AG09319 (cell line): ENCODE measurements around the gene MAP4K1.
"Not testable (repeated sequence)": the region's sequence is repeated elsewhere in the genome, so short reads cannot be mapped to it uniquely, and the experiment has no call there.

Experiments
- DNase-seq: peaks from one replicate; pipeline ENCODE4 v3.0.0-alpha.2; 2010; ENCODE audit warnings: low read depth; ENCODE audit errors: extremely low read depth
- CTCF ChIP-seq: IDR thresholded peaks from 2 replicates; pipeline ENCODE4 v1.5.1; 2011; ENCODE audit warnings: low read depth, mild to moderate bottlenecking, inconsistent platforms, low read length, moderate library complexity

Gene MAP4K1

GRCh38 chr19:38615007-38615581, 2.7 kb downstream of the MAP4K1 start:
- no peak for DNase-seq
- no peak for TF ChIP-seq CTCF

GRCh38 chr19:38614289-38614688, 3.5 kb downstream of the MAP4K1 start:
- TF ChIP-seq CTCF: no peak

GRCh38 chr19:38606131-38606530, 11.6 kb downstream of the MAP4K1 start:
- no peak for DNase-seq
- TF ChIP-seq CTCF: no peak

More at GRCh38 chr19:38614289-38614688, 3.5 kb downstream of the MAP4K1 start:
- no peak for DNase-seq

- DNase-seq: not testable (repeated sequence)
These were observed 14.9 kb downstream of the MAP4K1 start for GRCh38 chr19:38602856-38603255.

GRCh38 chr19:38599722-38600121, 18.0 kb downstream of the MAP4K1 start:
- TF ChIP-seq CTCF: no peak
- DNase-seq: no peak

- no peak for DNase-seq
- TF ChIP-seq CTCF: no peak
These were observed 20.7 kb downstream of the MAP4K1 start for GRCh38 chr19:38597075-38597474.

GRCh38 chr19:38596057-38596981, 21.4 kb downstream of the MAP4K1 start:
- DNase-seq: no peak
- TF ChIP-seq CTCF: no peak
